ENCODE data around the gene TBXAS1. TPM values are rescaled to one million over a fixed set of nuclear protein-coding genes. Genes with fewer than 3 reads are reported as not detected.
A peak's percentile ranks its signal among the peaks of the same experiment; 100 is the strongest.

Gene TBXAS1
- total RNA-seq, 4 donors from 2014 or later, result 9.0 to 22.2 (median 14.6) TPM

DNA sequence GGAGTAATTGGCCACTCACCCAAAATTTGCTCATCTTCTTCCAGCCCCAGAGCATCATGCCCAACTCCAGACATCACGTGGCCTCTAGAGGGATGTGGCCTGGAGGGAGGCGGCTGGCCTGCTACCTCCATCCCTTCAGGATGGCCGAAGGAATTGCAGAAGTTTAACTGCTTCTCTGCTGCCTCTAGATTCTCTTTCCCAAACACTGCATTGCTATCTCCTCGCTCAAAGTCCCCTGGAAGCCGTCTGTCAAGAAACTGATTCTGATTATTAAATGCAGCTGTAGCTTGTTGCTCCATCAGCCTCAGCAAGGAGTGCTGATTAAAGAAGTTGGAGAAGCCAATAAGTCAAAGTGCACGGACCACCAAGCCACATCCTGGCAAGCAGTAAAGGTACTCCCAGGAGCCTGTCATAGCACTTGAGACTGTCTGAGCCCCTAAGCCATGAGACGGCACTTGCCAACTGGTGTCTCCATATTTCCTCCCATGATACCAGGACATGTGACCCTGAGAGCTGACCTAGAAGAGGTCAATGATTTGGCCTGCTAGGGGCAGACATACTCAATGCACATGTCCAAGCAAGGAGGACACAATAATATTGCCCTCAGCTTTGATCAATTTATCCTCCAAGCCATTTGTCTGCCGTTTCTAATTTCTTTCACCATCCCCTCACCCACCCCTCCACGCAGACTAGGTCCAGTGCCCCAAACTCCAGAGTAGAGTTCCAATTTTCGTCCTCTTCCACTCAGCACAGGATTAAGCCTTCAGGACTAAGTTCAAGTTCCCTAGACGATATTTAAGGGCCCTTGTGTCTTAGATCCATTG lies 84.2 kb downstream of the TBXAS1 start:
- Histone ChIP-seq H3K27ac (no peak overlapping the region), H3K36me3 (no peaks in the 10 kb centered on the region), H3K27me3 (no peaks in the 10 kb centered on the region), H3K4me3 (no peak overlapping the region), H3K9me3 (no peaks in the 10 kb centered on the region), H3K4me1 (peaks cover 0 to 14% (median 9%) of the 10 kb centered on the region in 4 donors)
- TF ChIP-seq, protein P1, sequence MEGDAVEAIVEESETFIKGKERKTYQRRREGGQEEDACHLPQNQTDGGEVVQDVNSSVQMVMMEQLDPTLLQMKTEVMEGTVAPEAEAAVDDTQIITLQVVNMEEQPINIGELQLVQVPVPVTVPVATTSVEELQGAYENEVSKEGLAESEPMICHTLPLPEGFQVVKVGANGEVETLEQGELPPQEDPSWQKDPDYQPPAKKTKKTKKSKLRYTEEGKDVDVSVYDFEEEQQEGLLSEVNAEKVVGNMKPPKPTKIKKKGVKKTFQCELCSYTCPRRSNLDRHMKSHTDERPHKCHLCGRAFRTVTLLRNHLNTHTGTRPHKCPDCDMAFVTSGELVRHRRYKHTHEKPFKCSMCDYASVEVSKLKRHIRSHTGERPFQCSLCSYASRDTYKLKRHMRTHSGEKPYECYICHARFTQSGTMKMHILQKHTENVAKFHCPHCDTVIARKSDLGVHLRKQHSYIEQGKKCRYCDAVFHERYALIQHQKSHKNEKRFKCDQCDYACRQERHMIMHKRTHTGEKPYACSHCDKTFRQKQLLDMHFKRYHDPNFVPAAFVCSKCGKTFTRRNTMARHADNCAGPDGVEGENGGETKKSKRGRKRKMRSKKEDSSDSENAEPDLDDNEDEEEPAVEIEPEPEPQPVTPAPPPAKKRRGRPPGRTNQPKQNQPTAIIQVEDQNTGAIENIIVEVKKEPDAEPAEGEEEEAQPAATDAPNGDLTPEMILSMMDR (IDR thresholded peaks at IDR 0.05), result no peak
- TF ChIP-seq POLR2AphosphoS5 (IDR thresholded peaks at IDR 0.05) (no peak), EP300 (IDR thresholded peaks at IDR 0.05; ENCODE audit: low read depth) (no peak), POLR2A (IDR thresholded peaks at IDR 0.05) (no peak)
- in situ Hi-C loops (cut with MboI; ENCODE audit: low pct_ligation_motif_present in 1 of 4, low pct_unique_long_range_greater_than_20kb in 1 of 4, low sequenced_read_pairs in 3 of 4), result no loop called here
- intact Hi-C loops (cut with DNase I; ENCODE audit: low total_unique reads), result no loop called here
- DNase-seq, result no peak
- WGBS, 2 donors (ENCODE audit: low coverage in 1 of 2), result 85 to 88% methylated on average over 5 to 11 of the region's 11 CpGs

DNA sequence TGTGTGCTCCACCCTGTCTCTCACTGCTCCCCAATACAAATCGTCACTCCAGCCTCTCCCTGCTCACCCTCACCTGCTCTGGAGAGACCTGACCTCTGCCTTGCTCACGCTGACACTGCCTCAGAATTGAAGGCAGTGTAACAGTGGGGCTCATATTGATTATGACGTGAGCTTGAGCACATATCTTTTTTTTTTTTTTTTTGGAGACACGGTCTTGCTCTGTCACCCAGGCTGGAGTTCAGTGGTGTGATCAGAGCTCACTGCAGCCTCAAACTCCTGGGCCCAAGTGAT lies 84.7 kb downstream of the TBXAS1 start:
- no peak for DNase-seq
- no peaks in the 10 kb centered on the region for H3K27me3 ChIP-seq
- WGBS, 2 donors (ENCODE audit: low coverage in 1 of 2), result 81 to 95% methylated on average over 3 to 4 of the region's 4 CpGs
- in situ Hi-C loops (cut with MboI; ENCODE audit: low pct_ligation_motif_present in 1 of 4, low pct_unique_long_range_greater_than_20kb in 1 of 4, low sequenced_read_pairs in 3 of 4) (no loop called here), intact Hi-C loops (cut with DNase I; ENCODE audit: low total_unique reads) (no loop called here)
- no peak overlapping the region for H3K4me3 ChIP-seq
- peaks cover 0 to 17% (median 10%) of the 10 kb centered on the region in 4 donors for H3K4me1 ChIP-seq
- H3K9me3 ChIP-seq, result no peaks in the 10 kb centered on the region
- TF ChIP-seq, protein P1 (IDR thresholded peaks at IDR 0.05), result no peak
- no peak for TF ChIP-seq EP300 (IDR thresholded peaks at IDR 0.05; ENCODE audit: low read depth)
- TF ChIP-seq POLR2A (IDR thresholded peaks at IDR 0.05), result no peak
- TF ChIP-seq POLR2AphosphoS5 (IDR thresholded peaks at IDR 0.05), result no peak
- H3K27ac ChIP-seq, result no peak overlapping the region
- H3K36me3 ChIP-seq, result no peaks in the 10 kb centered on the region

DNA sequence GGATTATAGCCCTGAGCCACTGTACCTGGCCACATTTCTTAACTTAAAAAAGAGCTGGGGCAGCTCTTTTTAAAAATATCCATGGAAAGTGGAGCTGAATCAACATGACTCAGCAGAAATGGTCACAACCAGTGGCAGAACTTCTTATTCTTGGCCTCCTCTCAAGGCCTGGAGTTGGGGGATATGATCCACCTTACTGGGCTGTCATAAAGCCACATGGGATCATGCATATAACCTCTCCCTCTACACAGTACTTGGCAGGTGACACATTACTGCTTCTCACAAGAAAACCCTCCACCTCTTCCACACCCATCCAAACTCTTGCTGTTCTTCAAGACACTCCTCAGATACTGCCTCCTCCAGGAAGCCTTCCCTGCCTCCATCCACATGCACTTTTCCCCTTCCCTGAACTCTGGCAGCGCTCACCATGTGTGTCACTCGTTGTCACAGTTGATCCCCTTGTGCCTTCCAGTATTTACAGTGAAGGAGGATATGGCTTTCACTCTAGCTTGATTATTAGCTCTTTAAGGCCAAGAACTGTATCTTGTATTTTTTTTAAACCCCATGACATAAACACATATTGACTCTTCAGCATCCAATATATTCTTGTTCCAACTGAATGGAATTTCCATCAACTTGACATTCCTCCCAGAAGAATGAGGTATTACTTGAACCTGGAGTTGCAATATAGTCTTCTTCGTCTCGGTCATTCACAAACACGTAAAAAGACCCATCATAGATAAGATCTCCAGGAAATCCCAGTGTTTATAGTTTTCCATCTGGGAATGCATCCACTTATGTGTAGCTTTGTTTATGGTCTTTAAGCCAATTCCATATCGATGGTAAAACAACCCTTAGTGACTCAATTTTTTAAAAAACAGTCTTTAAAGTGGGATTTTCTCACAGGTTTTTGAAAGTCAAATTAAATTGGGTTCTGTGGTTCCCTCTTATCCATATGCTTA lies 85.5 kb downstream of the TBXAS1 start:
- TF ChIP-seq POLR2A (IDR thresholded peaks at IDR 0.05) (no peak), POLR2AphosphoS5 (IDR thresholded peaks at IDR 0.05) (no peak), EP300 (IDR thresholded peaks at IDR 0.05; ENCODE audit: low read depth) (no peak)
- TF ChIP-seq, protein P1 (IDR thresholded peaks at IDR 0.05), result no peak
- Histone ChIP-seq H3K4me3 (no peak overlapping the region), H3K36me3 (no peaks in the 10 kb centered on the region), H3K27me3 (no peaks in the 10 kb centered on the region), H3K4me1 (peaks cover 0 to 17% (median 10%) of the 10 kb centered on the region in 4 donors), H3K27ac (peak overlapping the region; percentile 5 to 76 (median 56)), H3K9me3 (no peaks in the 10 kb centered on the region)
- intact Hi-C loops (cut with DNase I; ENCODE audit: low total_unique reads) (no loop called here), in situ Hi-C loops (cut with MboI; ENCODE audit: low pct_ligation_motif_present in 1 of 4, low pct_unique_long_range_greater_than_20kb in 1 of 4, low sequenced_read_pairs in 3 of 4) (no loop called here)
- no peak for DNase-seq
- WGBS, 2 donors (ENCODE audit: low coverage in 1 of 2), result 84% methylated on average over 4 to 6 of the region's 6 CpGs

DNA sequence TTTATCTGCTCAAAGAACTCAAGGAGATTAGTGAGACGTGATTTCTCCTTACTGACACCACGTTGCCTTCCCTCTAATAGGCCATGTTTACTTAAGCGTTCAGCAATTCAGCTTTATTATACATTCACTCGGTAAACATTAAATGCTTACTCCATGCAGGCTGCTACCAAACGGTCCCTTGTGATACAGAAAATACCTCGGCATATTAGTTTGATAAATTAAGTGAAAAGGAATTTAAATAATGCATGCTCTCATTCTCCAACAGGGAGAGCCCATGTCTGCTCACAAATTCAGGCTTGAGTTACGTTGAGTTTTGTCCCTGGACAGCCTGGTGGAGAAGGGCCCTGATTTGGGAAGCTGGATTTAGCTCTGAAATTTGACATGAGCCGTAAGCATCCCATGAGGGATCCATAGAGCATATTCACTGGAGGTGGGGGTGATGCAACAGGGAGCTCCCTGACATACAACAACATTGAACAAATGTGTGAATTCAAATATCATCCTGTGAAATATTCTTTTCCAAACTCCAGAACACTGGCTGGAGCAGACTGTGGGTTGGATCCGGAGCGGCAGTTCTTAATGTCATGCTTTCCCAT lies 86.3 kb downstream of the TBXAS1 start:
- no peak for DNase-seq
- intact Hi-C loops (cut with DNase I; ENCODE audit: low total_unique reads) (no loop called here), in situ Hi-C loops (cut with MboI; ENCODE audit: low pct_ligation_motif_present in 1 of 4, low pct_unique_long_range_greater_than_20kb in 1 of 4, low sequenced_read_pairs in 3 of 4) (no loop called here)
- H3K36me3 ChIP-seq, result no peaks in the 10 kb centered on the region
- 58 to 59% methylated on average over 9 to 10 of the region's 10 CpGs for WGBS, 2 donors (ENCODE audit: low coverage in 1 of 2)
- no peak overlapping the region for H3K4me3 ChIP-seq
- H3K9me3 ChIP-seq, result no peaks in the 10 kb centered on the region
- H3K27ac ChIP-seq, result peak overlapping the region; percentile 44 to 76 (median 64)
- TF ChIP-seq POLR2A (IDR thresholded peaks at IDR 0.05), result no peak
- no peak for TF ChIP-seq POLR2AphosphoS5 (IDR thresholded peaks at IDR 0.05)
- TF ChIP-seq, protein P1 (IDR thresholded peaks at IDR 0.05), result no peak
- no peak for TF ChIP-seq EP300 (IDR thresholded peaks at IDR 0.05; ENCODE audit: low read depth)
- H3K27me3 ChIP-seq, result no peaks in the 10 kb centered on the region
- peaks cover 0 to 17% (median 10%) of the 10 kb centered on the region in 4 donors for H3K4me1 ChIP-seq

Measured in transverse colon (tissue), 4 donors.